NCI-H1417 (cell line): ENCODE measurements around the gene SURF4.

ENCODE experiments used
- DNase-seq, 3 experiments: peaks; one replicate each; lab custom pipeline; 2025; lab: John Stamatoyannopoulos, UW

Gene SURF4

GRCh38 chr9:133352635-133353340 lies 23.1 kb downstream of the SURF4 start:
- DNase-seq: no peak

- DNase-seq: peak in 1 of 3 experiments; percentile 22
Observed at GRCh38 chr9:133351908-133352634, 23.8 kb downstream of the SURF4 start.

GRCh38 chr9:133351526-133351907 lies 24.3 kb downstream of the SURF4 start:
- no peak for DNase-seq

- peak in 1 of 3 experiments; percentile 20 for DNase-seq
Observed at GRCh38 chr9:133349965-133350616, 25.8 kb downstream of the SURF4 start.

GRCh38 chr9:133348718-133349573 lies 26.9 kb downstream of the SURF4 start:
- DNase-seq: no peak

- peak; percentile 84 to 99 (median 96) for DNase-seq
Observed at GRCh38 chr9:133347985-133348717, 27.7 kb downstream of the SURF4 start, which contains the start of the genes MED22 and RPL7A. MED22 (minus strand) TSS chr9:133348131; CDS start chr9:133346662, 1,469 bp downstream. RPL7A (plus strand) TSS chr9:133348218; CDS start chr9:133348244, 26 bp downstream.

- DNase-seq: peak in 2 of 3 experiments; percentile 77 to 81
Observed at GRCh38 chr9:133347515-133347984, 28.3 kb downstream of the SURF4 start.

GRCh38 chr9:133346021-133346785 lies 29.7 kb downstream of the SURF4 start:
- no peak for DNase-seq

- no peak for DNase-seq
Observed at GRCh38 chr9:133345596-133345995, 30.3 kb downstream of the SURF4 start.

- no peak for DNase-seq
Observed at GRCh38 chr9:133344979-133345378, 30.9 kb downstream of the SURF4 start.

- no peak for DNase-seq
Observed at GRCh38 chr9:133344071-133344470, 31.8 kb downstream of the SURF4 start.

- no peak for DNase-seq
Observed at GRCh38 chr9:133342570-133342969, 33.3 kb downstream of the SURF4 start.

- no peak for DNase-seq
Observed at GRCh38 chr9:133342069-133342406, 33.8 kb downstream of the SURF4 start.

GRCh38 chr9:133341369-133342068 lies 34.3 kb downstream of the SURF4 start:
- DNase-seq: no peak

GRCh38 chr9:133340916-133341315 lies 34.9 kb downstream of the SURF4 start:
- DNase-seq: no peak

- no peak for DNase-seq
Observed at GRCh38 chr9:133340256-133340655, 35.6 kb downstream of the SURF4 start.

GRCh38 chr9:133339641-133340040 lies 36.2 kb downstream of the SURF4 start:
- no peak for DNase-seq

- DNase-seq: peak; percentile 83 to 97 (median 96)
Observed at GRCh38 chr9:133335924-133336811, 39.7 kb downstream of the SURF4 start, which contains the start of gene SURF6. SURF6 (minus strand) TSS chr9:133336188; CDS start chr9:133336132, 56 bp downstream.
